Measurements from ENCODE around the gene GSK3A.
A peak's percentile ranks its signal among the peaks of the same experiment; 100 is the strongest.

The GSK3A gene

DNA sequence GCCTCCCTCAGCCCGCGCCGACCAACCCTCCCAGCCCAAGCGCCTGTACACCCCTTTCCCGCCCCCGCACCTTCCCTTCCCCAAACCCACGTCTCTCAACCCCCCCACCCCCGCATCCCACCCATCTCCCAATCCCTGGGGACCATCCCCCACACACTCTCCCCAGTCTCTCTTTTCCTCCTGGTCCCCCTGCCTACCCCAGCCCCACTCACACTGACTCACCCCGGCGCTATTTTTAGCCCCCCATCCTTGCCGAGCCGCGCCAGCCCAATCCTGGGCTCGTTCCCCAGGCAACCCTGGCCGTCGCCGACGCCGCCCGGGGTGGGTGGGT is 38.4 kb upstream of the GSK3A start:
- peak in 1 of 3 donors; percentile 37 for DNase-seq

- peak; percentile 77 to 85 (median 78) for DNase-seq
These were observed 37.8 kb upstream of the GSK3A start for GRCh38 chr19:42279902-42280814.

DNA sequence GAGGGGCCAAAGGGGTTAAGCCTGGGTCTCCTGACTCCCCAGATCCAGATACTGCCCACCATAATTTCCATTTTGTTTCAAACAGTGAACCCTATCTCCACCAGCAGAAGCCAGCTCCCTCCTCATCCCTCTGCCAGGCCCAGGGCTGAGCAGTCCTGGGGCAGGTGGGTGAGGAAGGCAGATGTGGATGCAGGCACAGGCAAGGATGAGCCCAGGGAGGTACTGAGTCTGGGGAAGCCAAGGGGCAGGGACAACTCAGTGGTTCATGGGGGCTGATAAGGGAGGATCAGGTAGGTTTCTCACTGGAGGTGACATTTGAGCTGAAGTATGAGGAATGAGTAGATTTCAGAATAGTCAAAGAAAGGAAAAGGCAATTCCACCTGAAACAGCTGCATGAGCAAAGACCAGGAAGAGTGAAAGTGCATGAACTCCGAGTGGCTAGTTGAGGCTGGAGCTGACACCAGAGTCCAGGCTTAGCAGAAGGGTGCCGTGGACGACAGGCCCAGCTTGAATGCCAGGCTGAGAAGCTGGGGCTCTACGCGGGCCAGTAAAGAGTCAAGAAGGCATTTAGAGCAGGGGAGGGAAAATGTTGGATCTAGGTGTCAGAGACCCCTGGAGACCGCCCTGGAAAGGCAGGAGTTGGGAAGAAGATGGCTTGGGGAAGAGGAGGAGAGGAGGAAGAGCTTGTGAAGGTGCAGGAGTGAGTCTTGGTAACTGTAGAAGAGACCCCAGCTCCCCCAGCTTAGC is 36.9 kb upstream of the GSK3A start:
- no peak for DNase-seq

GRCh38 chr19:42278452-42279154 is 36.2 kb upstream of the GSK3A start:
- no peak for DNase-seq

- no peak for DNase-seq
These were observed 35.5 kb upstream of the GSK3A start for GRCh38 chr19:42277821-42278451.

- DNase-seq: no peak
These were observed 34.4 kb upstream of the GSK3A start for GRCh38 chr19:42276821-42277220.

GRCh38 chr19:42276284-42276683 is 33.9 kb upstream of the GSK3A start:
- no peak for DNase-seq

GRCh38 chr19:42275517-42275916 is 33.1 kb upstream of the GSK3A start:
- no peak for DNase-seq

DNA sequence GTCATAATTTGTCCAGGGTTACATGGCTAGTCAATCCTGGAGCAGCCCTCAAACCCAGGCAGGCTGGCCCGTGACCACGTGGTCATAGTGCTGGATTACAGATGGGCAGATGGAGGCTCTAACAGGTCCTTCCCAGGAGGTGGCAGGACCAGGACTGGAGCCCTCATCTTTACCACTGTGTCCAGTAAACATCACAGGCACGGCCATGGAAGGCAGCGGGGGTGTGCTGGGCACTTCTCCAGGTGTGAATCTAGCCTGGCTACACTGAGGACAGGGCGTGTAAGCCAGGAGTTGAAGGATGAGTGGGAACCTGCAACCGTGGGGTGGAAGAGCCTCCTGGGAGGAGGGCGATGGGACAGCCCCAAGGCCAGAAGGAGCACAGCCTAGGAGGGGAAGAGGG is 32.7 kb upstream of the GSK3A start:
- DNase-seq: no peak

- DNase-seq: no peak
These were observed 31.8 kb upstream of the GSK3A start for GRCh38 chr19:42274065-42274682.

- no peak for DNase-seq
These were observed 31.1 kb upstream of the GSK3A start for GRCh38 chr19:42273407-42274064.

DNA sequence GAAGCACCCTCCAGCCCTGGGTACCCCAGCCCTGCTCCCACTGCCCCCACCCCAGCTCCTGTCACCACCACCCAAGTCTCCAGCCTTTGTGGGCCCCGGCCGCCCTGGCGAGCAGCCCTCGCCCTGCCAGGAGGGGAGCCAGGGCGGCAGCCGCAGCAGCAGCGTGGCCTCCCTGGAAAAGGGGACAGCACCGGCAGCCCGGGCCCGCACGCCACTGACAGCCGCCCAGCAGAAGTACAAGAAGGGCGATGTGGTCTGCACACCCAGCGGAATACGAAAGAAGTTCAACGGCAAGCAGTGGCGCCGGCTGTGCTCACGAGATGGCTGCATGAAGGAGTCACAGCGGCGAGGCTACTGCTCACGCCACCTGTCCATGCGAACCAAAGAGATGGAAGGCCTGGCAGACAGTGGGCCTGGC is 30.6 kb upstream of the GSK3A start:
- DNase-seq: no peak

- no peak for DNase-seq
These were observed 30.1 kb upstream of the GSK3A start for GRCh38 chr19:42272535-42272897.

DNA sequence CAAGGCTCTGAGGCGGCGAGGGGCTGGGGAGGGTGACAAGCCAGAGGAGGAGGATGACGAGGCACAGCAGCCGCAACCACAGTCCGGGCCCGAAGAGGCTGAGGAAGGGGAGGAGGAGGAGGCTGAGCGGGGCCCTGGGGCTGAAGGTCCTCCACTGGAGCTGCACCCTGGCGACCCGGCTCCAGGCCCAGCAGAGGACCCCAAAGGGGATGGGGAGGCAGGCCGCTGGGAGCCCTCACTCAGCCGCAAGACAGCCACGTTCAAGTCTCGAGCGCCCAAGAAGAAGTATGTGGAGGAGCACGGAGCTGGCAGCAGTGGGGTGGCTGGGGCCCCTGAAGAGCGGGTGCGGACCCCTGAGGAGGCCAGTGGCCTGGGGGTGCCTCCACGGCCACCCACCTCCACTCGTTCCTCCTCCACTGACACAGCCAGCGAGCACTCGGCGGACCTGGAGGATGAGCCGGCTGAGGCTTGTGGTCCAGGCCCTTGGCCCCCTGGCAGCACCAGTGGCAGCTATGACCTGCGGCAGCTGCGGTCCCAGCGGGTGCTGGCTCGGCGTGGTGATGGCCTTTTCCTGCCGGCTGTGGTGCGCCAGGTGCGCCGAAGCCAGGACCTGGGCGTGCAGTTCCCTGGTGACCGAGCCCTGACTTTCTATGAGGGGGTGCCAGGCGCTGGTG is 29.6 kb upstream of the GSK3A start:
- DNase-seq: no peak

- DNase-seq: no peak
These were observed 28.6 kb upstream of the GSK3A start for GRCh38 chr19:42271045-42271419.

DNA sequence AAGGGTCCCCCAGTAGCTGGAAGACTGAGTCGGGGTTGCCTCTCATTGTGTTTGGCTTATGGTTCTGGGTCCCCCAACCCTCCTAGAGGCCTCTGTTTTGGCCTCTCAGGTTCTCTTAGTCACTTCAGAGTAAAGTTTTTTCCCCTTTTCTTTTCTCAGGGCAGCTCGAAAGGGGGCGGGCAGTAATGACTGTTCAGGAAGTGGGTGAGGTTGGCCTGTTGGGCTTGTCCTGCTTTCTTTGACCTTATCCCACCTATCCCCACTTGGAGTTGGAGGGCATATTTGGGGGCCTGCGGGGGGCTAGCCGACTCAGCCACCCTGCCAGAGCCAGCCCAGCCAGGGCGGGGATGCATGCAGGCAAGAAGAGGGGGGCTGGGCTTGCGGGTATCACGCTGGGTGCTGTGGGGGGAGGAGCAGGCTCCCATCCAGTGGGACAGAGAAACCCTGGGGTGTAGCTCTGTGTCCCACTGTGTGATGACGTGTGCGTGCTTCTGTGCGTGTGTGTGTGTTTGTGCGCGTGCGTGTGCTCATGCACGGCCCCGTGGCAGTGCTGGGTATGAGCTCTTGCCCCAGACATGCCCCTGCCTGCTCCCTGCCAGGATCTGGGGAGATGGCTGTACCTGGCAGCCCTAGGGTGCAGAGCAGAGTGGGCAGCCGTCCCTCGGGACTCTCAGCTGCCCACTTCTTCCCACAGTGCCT is 28.1 kb upstream of the GSK3A start:
- peak; percentile 81 to 86 (median 86) for DNase-seq

DNA sequence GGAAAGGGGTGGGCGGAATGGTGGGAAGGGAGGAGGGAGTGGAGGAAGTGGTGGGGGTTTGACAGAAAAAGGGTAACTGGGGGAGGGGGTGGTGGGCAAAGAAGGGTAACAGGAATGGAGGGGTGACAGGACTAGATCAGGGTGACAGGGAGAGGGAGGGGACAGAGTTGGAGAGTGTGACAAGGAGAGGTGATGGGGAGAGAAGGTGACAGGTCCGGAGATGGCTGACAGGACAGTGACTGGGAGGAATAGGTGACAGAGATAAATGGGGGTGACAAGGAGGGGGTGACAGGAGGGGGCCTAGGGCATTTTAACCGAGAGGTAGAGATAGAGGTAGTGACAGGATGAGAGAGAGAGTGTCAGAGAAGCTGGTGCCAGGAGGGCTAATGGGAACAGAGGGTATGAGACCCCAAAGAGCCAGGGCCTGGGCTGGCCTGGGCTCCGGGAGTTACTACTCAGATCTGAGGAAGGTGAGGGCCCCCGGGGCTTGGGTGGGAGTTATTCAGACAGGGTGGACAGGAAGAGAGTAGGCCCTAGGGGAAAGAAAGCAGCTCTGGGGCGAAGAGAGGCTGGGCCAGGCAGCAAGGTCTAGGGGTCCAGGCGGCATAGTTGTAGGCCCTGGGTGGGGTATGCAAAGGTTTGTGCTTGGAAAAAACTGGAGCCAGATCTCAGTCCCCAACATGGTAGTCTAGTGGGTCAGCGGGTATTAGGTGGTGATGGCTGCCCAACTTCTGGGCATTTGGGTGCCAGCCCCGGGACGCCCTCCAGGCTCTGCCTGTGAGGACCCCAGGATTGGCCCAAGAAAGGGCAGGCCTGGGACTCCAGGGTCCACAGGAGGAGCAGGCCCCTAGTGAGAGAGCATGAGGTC is 27.3 kb upstream of the GSK3A start:
- no peak for DNase-seq

DNA sequence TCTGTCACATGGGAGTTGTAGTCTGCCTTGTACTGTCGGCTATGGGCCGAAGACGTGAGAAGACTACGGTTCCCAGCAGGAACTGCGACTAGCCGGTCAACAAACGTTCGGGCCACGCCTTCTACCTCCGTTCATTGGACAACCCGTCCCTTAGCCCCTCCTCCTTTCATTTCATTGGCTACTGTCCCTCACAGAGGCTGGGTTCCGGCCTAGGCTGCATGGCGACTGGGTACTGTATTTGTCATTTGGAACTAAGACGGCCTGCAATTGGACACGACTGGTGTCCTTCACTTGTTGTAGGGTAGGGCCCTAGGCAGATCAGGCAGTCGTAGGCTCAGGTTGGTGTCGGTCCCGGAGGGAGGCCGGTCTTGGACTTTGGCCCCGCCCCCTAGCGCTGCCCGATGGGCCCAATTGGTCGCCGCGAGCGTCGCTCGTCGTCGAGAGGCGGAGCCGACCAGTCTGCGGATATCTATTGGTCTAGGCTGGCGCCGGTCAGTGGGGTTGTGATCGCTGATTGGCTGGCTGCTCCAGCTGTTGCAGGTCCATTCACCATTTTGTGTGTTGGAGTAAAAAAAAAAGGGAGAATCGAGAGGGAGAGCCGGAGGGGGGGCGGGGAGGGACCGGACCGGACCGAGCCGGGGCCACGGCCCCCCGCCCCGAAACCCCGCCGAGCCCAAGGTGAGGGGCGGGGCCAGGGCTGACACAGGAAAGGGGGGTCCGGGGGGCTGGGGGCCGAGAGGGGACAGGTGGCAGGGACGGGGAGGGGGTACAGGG is 26.5 kb upstream of the GSK3A start, which contains the start of gene CIC:
TSS of gene CIC (plus strand) at position 549 of the 774 bp plus-strand sequence. CDS start 2,532 bp downstream, outside the sequence.
- peak; percentile 100 for DNase-seq
